HepG2 (cell line): ENCODE results near the gene VPS9D1. TPM values are rescaled to one million over a fixed set of nuclear protein-coding genes. Genes with fewer than 3 reads are reported as not detected.
A peak's percentile ranks its signal among the peaks of the same experiment; 100 is the strongest.

Experiments
- DBP ChIP-seq: sonication (generic); formaldehyde crosslinking; IDR thresholded peaks from 2 replicates; pipeline ENCODE4 v1.4.0; 2020; ENCODE audit warnings: missing genetic modification reagents; ENCODE audit errors: not compliant biosample characterization
- DNMT1 ChIP-seq: sonication (generic); formaldehyde crosslinking; IDR thresholded peaks from 2 replicates; pipeline ENCODE4 v1.5.1; 2020; ENCODE audit warnings: mild to moderate bottlenecking, missing genetic modification reagents
- EED ChIP-seq: sonication (generic); formaldehyde crosslinking; IDR thresholded peaks from 2 replicates; pipeline ENCODE4 v1.5.0; 2020; ENCODE audit warnings: mild to moderate bottlenecking, missing genetic modification reagents
- MAFG ChIP-seq: sonication (generic); formaldehyde crosslinking; IDR thresholded peaks from 2 replicates; pipeline ENCODE4 v1.5.1; 2020; ENCODE audit warnings: mild to moderate bottlenecking, missing genetic modification reagents
- MTERF4 ChIP-seq: sonication (generic); formaldehyde crosslinking; IDR thresholded peaks from 2 replicates; pipeline ENCODE4 v1.8.0; 2023; ENCODE audit warnings: mild to moderate bottlenecking, missing genetic modification reagents
- NBN ChIP-seq: fragments of 450-650 bp; conservative IDR thresholded peaks from 2 replicates; pipeline ENCODE4 v1.6.1; 2017
- NFYC ChIP-seq: IDR thresholded peaks from 2 replicates; pipeline ENCODE4 v1.6.1; 2016; ENCODE audit warnings: missing genetic modification reagents, missing compliant biosample characterization
- RBFOX2 ChIP-seq: fragments of 200-400 bp; formaldehyde crosslinking; IDR thresholded peaks from 2 replicates; pipeline ENCODE4 v1.6.1; 2017; ENCODE audit warnings: low read depth, mild to moderate bottlenecking, low read length
- REST ChIP-seq, 2 experiments: IDR thresholded peaks; 2 replicates each; pipeline ENCODE4 v1.6.1; 2011 to 2012; ENCODE audit warnings: low read length in 2 of 2, borderline replicate concordance in 1 of 2, low read depth in 1 of 2, mild to moderate bottlenecking in 1 of 2, moderate library complexity in 1 of 2
- SAFB2 ChIP-seq: sonication (generic); formaldehyde crosslinking; IDR thresholded peaks from 2 replicates; pipeline ENCODE4 v1.5.1; 2020; ENCODE audit warnings: missing genetic modification reagents, low read depth, mild to moderate bottlenecking, borderline replicate concordance
- TEF ChIP-seq: sonication (generic); formaldehyde crosslinking; IDR thresholded peaks from 2 replicates; pipeline ENCODE4 v1.5.0; 2020; ENCODE audit warnings: missing genetic modification reagents
- ZBED4 ChIP-seq: sonication (generic); formaldehyde crosslinking; IDR thresholded peaks from 2 replicates; pipeline ENCODE4 v1.4.0; 2020; ENCODE audit warnings: missing genetic modification reagents, borderline replicate concordance
- ZNF263 ChIP-seq: sonication (generic); formaldehyde crosslinking; IDR thresholded peaks from 2 replicates; pipeline ENCODE4 v1.4.0; 2020; ENCODE audit warnings: missing genetic modification reagents
- ZNF276 ChIP-seq: sonication (generic); formaldehyde crosslinking; IDR thresholded peaks from 2 replicates; pipeline ENCODE4 v1.4.0; 2020; ENCODE audit warnings: mild to moderate bottlenecking, low read depth, missing genetic modification reagents
- ZNF451 ChIP-seq: sonication (generic); formaldehyde crosslinking; IDR thresholded peaks from 2 replicates; pipeline ENCODE4 v1.5.0; 2020; ENCODE audit warnings: mild to moderate bottlenecking, missing genetic modification reagents
- ZNF772 ChIP-seq: sonication (generic); formaldehyde crosslinking; IDR thresholded peaks from 2 replicates; pipeline ENCODE4 v1.5.0; 2020; ENCODE audit warnings: mild to moderate bottlenecking, missing genetic modification reagents
- polyA plus RNA-seq, 8 experiments: library from polyadenylated mRNA; depleted of rRNA in 3 of 8; stranded (reverse) in 7 of 8; unstranded in 1 of 8; fragments of >200 nt; fragmentation: Illumina TruSeq in 4 of 8; extraction: Trizol in 4 of 8; gene quantifications; 2 replicates each; pipeline versions ENCODE4 v1.2.1 to v1.2.3, GENCODE V29; 2011 to 2016; ENCODE audit warnings: low read depth in 4 of 8, missing spikeins in 1 of 8, mixed read lengths in 1 of 8; ENCODE audit not compliant: insufficient read depth in 1 of 8
- total RNA-seq, 5 experiments: library from RNA; depleted of rRNA; stranded (reverse); fragments of >200 nt; fragmentation: Illumina TruSeq; extraction: Trizol; gene quantifications; 2 replicates each; pipeline ENCODE4 v1.2.3, GENCODE V29; 2016; ENCODE audit warnings: low read depth in 1 of 5

Gene VPS9D1
- total and polyA plus RNA-seq, 2 of the 13 experiments (the other 11 are each of a cell fraction or from before 2014, with no cell fraction given) = 10.1 to 13.2 TPM

- TF ChIP-seq MAFG (CRISPR knock-in tag) = no peak
- TF ChIP-seq ZBED4 (CRISPR knock-in tag) = no peak; the same call in 1 of the 2 replicates
- TF ChIP-seq DNMT1 (CRISPR knock-in tag) = peak; percentile 36; the same call in 1 of the 2 replicates
- TF ChIP-seq NFYC (CRISPR knock-in tag) = no peak
- no peak for TF ChIP-seq MTERF4 (CRISPR knock-in tag)
- TF ChIP-seq ZNF263 (CRISPR knock-in tag) = peak; percentile 67
- no peak; the same call in 1 of the 2 replicates for TF ChIP-seq ZNF451 (CRISPR knock-in tag)
- no peak for TF ChIP-seq ZNF276 (CRISPR knock-in tag)
- TF ChIP-seq ZNF772 = no peak; the same call in 1 of the 2 replicates
- no peak for TF ChIP-seq TEF (CRISPR knock-in tag)
- TF ChIP-seq SAFB2 (CRISPR knock-in tag) = no peak
- TF ChIP-seq DBP (CRISPR knock-in tag) = no peak
- no peak for TF ChIP-seq RBFOX2
- no peak for TF ChIP-seq REST (IDR thresholded peaks at IDR 0.05; ENCODE audit: borderline replicate concordance in 1 of 2, low read depth in 1 of 2, low read length in 2 of 2)
- no peak; the same call in 1 of the 2 replicates for TF ChIP-seq EED
- TF ChIP-seq NBN = no peak
Observed at GRCh38 chr16:89693931-89694783, 26.5 kb downstream of the VPS9D1 start (continued).
